Muscle layer of duodenum (tissue), 2 donors: ENCODE measurements around the gene CRYGS.
"Not testable (repeated sequence)": the region's sequence is repeated elsewhere in the genome, so short reads cannot be mapped to it uniquely, and the experiment has no call there.

Experiments
- H3K27ac ChIP-seq: one replicate; pipeline ENCODE4 v1.7.0; 2013; ENCODE audit warnings: mild to moderate bottlenecking, low read length
- H3K27me3 ChIP-seq: one replicate; pipeline ENCODE4 v1.7.0; 2013; ENCODE audit warnings: low read depth, mild to moderate bottlenecking, control low read depth, low read length
- H3K36me3 ChIP-seq, 2 donors: one replicate each; pipeline ENCODE4 v1.7.0; 2013; ENCODE audit warnings: low read length in 2 of 2, control low read depth in 1 of 2, mild to moderate bottlenecking in 1 of 2; ENCODE audit not compliant: insufficient read depth in 2 of 2, control insufficient read depth in 1 of 2
- H3K4me1 ChIP-seq, 2 donors: one replicate each; pipeline ENCODE4 v1.7.0; 2013; ENCODE audit warnings: low read length in 2 of 2, mild to moderate bottlenecking in 2 of 2, control low read depth in 1 of 2, moderate library complexity in 1 of 2; ENCODE audit not compliant: insufficient read depth in 2 of 2, control insufficient read depth in 1 of 2
- H3K4me3 ChIP-seq, 2 donors: one replicate each; pipeline ENCODE4 v1.7.0; 2013; ENCODE audit warnings: low read length in 2 of 2, low read depth in 1 of 2, mild to moderate bottlenecking in 1 of 2
- H3K9me3 ChIP-seq, 2 donors: one replicate each; pipeline ENCODE4 v1.7.0; 2013; ENCODE audit warnings: low read length in 2 of 2, control low read depth in 1 of 2, mild to moderate bottlenecking in 1 of 2; ENCODE audit not compliant: control insufficient read depth in 1 of 2
- donor health status: healthy.

The CRYGS gene

GRCh38 chr3:186552408-186553031 is 8.3 kb upstream of the CRYGS start:
- Histone ChIP-seq H3K4me1 (no peaks in the 10 kb centered on the region), H3K27ac (no peak overlapping the region), H3K9me3 (no peaks in the 10 kb centered on the region), H3K27me3 (no peaks in the 10 kb centered on the region), H3K4me3 (no peak overlapping the region), H3K36me3 (peaks cover 23 to 59% of the 10 kb centered on the region in 2 donors)

GRCh38 chr3:186551387-186551786 is 7.2 kb upstream of the CRYGS start:
- H3K4me3 ChIP-seq, result no peak overlapping the region
- no peak overlapping the region for H3K27ac ChIP-seq
- H3K36me3 ChIP-seq, result peaks cover 16 to 49% of the 10 kb centered on the region in 2 donors
- no peaks in the 10 kb centered on the region for H3K4me1 ChIP-seq
- H3K9me3 ChIP-seq, result no peaks in the 10 kb centered on the region
- no peaks in the 10 kb centered on the region for H3K27me3 ChIP-seq

- no peaks in the 10 kb centered on the region for H3K27me3 ChIP-seq
- no peaks in the 10 kb centered on the region for H3K9me3 ChIP-seq
- no peaks in the 10 kb centered on the region for H3K4me1 ChIP-seq
- peaks cover 13 to 34% of the 10 kb centered on the region in 2 donors for H3K36me3 ChIP-seq
- no peak overlapping the region for H3K4me3 ChIP-seq
- no peak overlapping the region for H3K27ac ChIP-seq
Measured at GRCh38 chr3:186549497-186549896, 5.3 kb upstream of the CRYGS start.

- Histone ChIP-seq H3K27me3 (no peaks in the 10 kb centered on the region), H3K36me3 (peaks cover 0 to 9% of the 10 kb centered on the region in 2 donors), H3K4me3 (no peak overlapping the region), H3K27ac (no peak overlapping the region), H3K4me1 (peaks cover 0 to 4% of the 10 kb centered on the region in 2 donors), H3K9me3 (no peaks in the 10 kb centered on the region)
Measured at GRCh38 chr3:186540835-186541226, 3.3 kb downstream of the CRYGS start.

- Histone ChIP-seq H3K9me3 (no peaks in the 10 kb centered on the region), H3K27ac (no peak overlapping the region), H3K4me1 (peaks cover 0 to 4% of the 10 kb centered on the region in 2 donors), H3K27me3 (no peaks in the 10 kb centered on the region), H3K4me3 (peak overlapping the region in 1 of 2 donors; percentile 31), H3K36me3 (peaks cover 0 to 9% of the 10 kb centered on the region in 2 donors)
Measured at GRCh38 chr3:186540221-186540834, 3.9 kb downstream of the CRYGS start.

GRCh38 chr3:186538779-186539178 is 5.4 kb downstream of the CRYGS start:
- H3K36me3 ChIP-seq, result no peaks in the 10 kb centered on the region
- no peak overlapping the region for H3K27ac ChIP-seq
- no peak overlapping the region for H3K4me3 ChIP-seq
- no peaks in the 10 kb centered on the region for H3K9me3 ChIP-seq
- peaks cover 0 to 4% of the 10 kb centered on the region in 2 donors for H3K4me1 ChIP-seq
- no peaks in the 10 kb centered on the region for H3K27me3 ChIP-seq

GRCh38 chr3:186536883-186537844 is 7.0 kb downstream of the CRYGS start:
- Histone ChIP-seq H3K9me3 (no peaks in the 10 kb centered on the region), H3K27ac (no peak overlapping the region), H3K4me1 (peaks cover 0 to 4% of the 10 kb centered on the region in 2 donors), H3K27me3 (no peaks in the 10 kb centered on the region), H3K36me3 (no peaks in the 10 kb centered on the region), H3K4me3 (no peak overlapping the region)

- no peak overlapping the region for H3K27ac ChIP-seq
- no peaks in the 10 kb centered on the region for H3K27me3 ChIP-seq
- H3K36me3 ChIP-seq, result no peaks in the 10 kb centered on the region
- no peak overlapping the region for H3K4me3 ChIP-seq
- H3K4me1 ChIP-seq, result no peaks in the 10 kb centered on the region
- no peaks in the 10 kb centered on the region for H3K9me3 ChIP-seq
Measured at GRCh38 chr3:186534113-186534669, 10.0 kb downstream of the CRYGS start.

GRCh38 chr3:186532598-186533072 is 11.5 kb downstream of the CRYGS start:
- Histone ChIP-seq H3K27ac (no peak overlapping the region), H3K4me1 (no peaks in the 10 kb centered on the region), H3K27me3 (no peaks in the 10 kb centered on the region), H3K36me3 (no peaks in the 10 kb centered on the region), H3K4me3 (no peak overlapping the region), H3K9me3 (no peaks in the 10 kb centered on the region)

- not testable (repeated sequence) for H3K4me3 ChIP-seq, H3K4me1 ChIP-seq, H3K27ac ChIP-seq, H3K9me3 ChIP-seq, H3K36me3 ChIP-seq, H3K27me3 ChIP-seq
Measured at GRCh38 chr3:186531694-186532093, 12.5 kb downstream of the CRYGS start.

GRCh38 chr3:186530415-186530814 is 13.8 kb downstream of the CRYGS start:
- Histone ChIP-seq H3K4me3 (no peak overlapping the region), H3K36me3 (no peaks in the 10 kb centered on the region), H3K27ac (no peak overlapping the region), H3K4me1 (no peaks in the 10 kb centered on the region), H3K27me3 (no peaks in the 10 kb centered on the region), H3K9me3 (no peaks in the 10 kb centered on the region)
